H9 (cell line): ENCODE measurements around the gene COX7B2. TPM values are rescaled to one million over a fixed set of nuclear protein-coding genes. Genes with fewer than 3 reads are reported as not detected.

Source experiments
- DNase-seq: peaks from one replicate; pipeline ENCODE4 v3.0.0-alpha.2; 2017
- H2AFZ ChIP-seq: one replicate; pipeline ENCODE4 v1.6.1; 2013; ENCODE audit warnings: mild to moderate bottlenecking, low read length, control low read depth, moderate library complexity
- H2AK5ac ChIP-seq: 2 replicates; pipeline ENCODE4 v1.6.1; 2013; ENCODE audit warnings: low read length, control low read depth, mixed read lengths; ENCODE audit not compliant: insufficient read length
- H2BK120ac ChIP-seq: one replicate; pipeline ENCODE4 v1.6.1; 2013; ENCODE audit warnings: low read depth, mild to moderate bottlenecking, low read length, control low read depth, inconsistent platforms; ENCODE audit not compliant: poor library complexity, severe bottlenecking
- H2BK12ac ChIP-seq: 2 replicates; pipeline ENCODE4 v1.6.1; 2013; ENCODE audit warnings: low read length, control low read depth, mixed read lengths, low read depth; ENCODE audit not compliant: insufficient read length
- H2BK15ac ChIP-seq: 2 replicates; pipeline ENCODE4 v1.6.1; 2013; ENCODE audit warnings: low read depth, low read length, control low read depth
- H2BK20ac ChIP-seq: one replicate; pipeline ENCODE4 v1.6.1; 2013; ENCODE audit warnings: low read depth, mild to moderate bottlenecking, low read length, control low read depth, inconsistent platforms; ENCODE audit not compliant: poor library complexity, severe bottlenecking
- H2BK5ac ChIP-seq: 2 replicates; pipeline ENCODE4 v1.6.1; 2013; ENCODE audit warnings: low read length, control low read depth, mixed read lengths; ENCODE audit not compliant: insufficient read length
- H3K14ac ChIP-seq: 2 replicates; pipeline ENCODE4 v1.6.1; 2013; ENCODE audit warnings: low read length, control low read depth; ENCODE audit not compliant: insufficient read depth
- H3K18ac ChIP-seq: 2 replicates; pipeline ENCODE4 v1.6.1; 2013; ENCODE audit warnings: low read depth, mild to moderate bottlenecking, mixed read lengths, low read length, control low read depth; ENCODE audit not compliant: insufficient read length
- H3K23ac ChIP-seq: 2 replicates; pipeline ENCODE4 v1.6.1; 2013; ENCODE audit warnings: low read length, control low read depth, mixed read lengths, low read depth; ENCODE audit not compliant: insufficient read length
- H3K23me2 ChIP-seq: 2 replicates; pipeline ENCODE4 v1.6.1; 2013; ENCODE audit warnings: low read depth, mild to moderate bottlenecking, mixed read lengths, low read length, control low read depth; ENCODE audit not compliant: insufficient read length, poor library complexity, severe bottlenecking
- H3K27ac ChIP-seq: 2 replicates; pipeline ENCODE4 v1.5.1; 2013; ENCODE audit warnings: low read length, control low read depth, mixed read lengths, low read depth; ENCODE audit not compliant: insufficient read length
- H3K27me3 ChIP-seq: 2 replicates; pipeline ENCODE4 v1.6.1; 2013; ENCODE audit warnings: low read length, control low read depth, inconsistent platforms; ENCODE audit not compliant: insufficient read depth
- H3K4ac ChIP-seq: 2 replicates; pipeline ENCODE4 v1.6.1; 2013; ENCODE audit warnings: low read depth, mild to moderate bottlenecking, control low read depth, inconsistent platforms, low read length, moderate library complexity
- H3K4me1 ChIP-seq: 2 replicates; pipeline ENCODE4 v1.6.1; 2013; ENCODE audit warnings: low read length, control low read depth, inconsistent platforms; ENCODE audit not compliant: insufficient read depth
- H3K4me2 ChIP-seq: 2 replicates; pipeline ENCODE4 v1.6.1; 2013; ENCODE audit warnings: low read length, control low read depth, mixed read lengths; ENCODE audit not compliant: insufficient read length, insufficient read depth
- H3K56ac ChIP-seq: 2 replicates; pipeline ENCODE4 v1.6.1; 2013; ENCODE audit warnings: low read depth, mild to moderate bottlenecking, mixed read lengths, low read length, control low read depth; ENCODE audit not compliant: insufficient read length
- H3K79me1 ChIP-seq: 2 replicates; pipeline ENCODE4 v1.6.1; 2013; ENCODE audit warnings: low read depth, mild to moderate bottlenecking, moderate library complexity, low read length, control low read depth, inconsistent platforms; ENCODE audit not compliant: insufficient read depth, poor library complexity, severe bottlenecking
- H3K79me2 ChIP-seq: 2 replicates; pipeline ENCODE4 v1.6.1; 2013; ENCODE audit warnings: low read length, control low read depth, inconsistent platforms; ENCODE audit not compliant: insufficient read depth
- H3K9ac ChIP-seq: 2 replicates; pipeline ENCODE4 v1.6.1; 2013; ENCODE audit warnings: low read length, control low read depth, mixed read lengths; ENCODE audit not compliant: insufficient read length; ENCODE audit errors: extremely low read depth
- H3K9me3 ChIP-seq: one replicate; pipeline ENCODE4 v1.6.1; 2013; ENCODE audit warnings: low read depth, low read length, inconsistent platforms; ENCODE audit not compliant: control insufficient read depth
- H3T11ph ChIP-seq: one replicate; pipeline ENCODE4 v1.6.1; 2013; ENCODE audit warnings: mild to moderate bottlenecking, low read length, control low read depth, inconsistent platforms
- H4K20me1 ChIP-seq: one replicate; pipeline ENCODE4 v1.6.1; 2013; ENCODE audit not compliant: control insufficient read depth, insufficient read length, insufficient read depth
- H4K5ac ChIP-seq: 2 replicates; pipeline ENCODE4 v1.6.1; 2013; ENCODE audit warnings: low read depth, mild to moderate bottlenecking, mixed read lengths, low read length, control low read depth; ENCODE audit not compliant: insufficient read length
- H4K8ac ChIP-seq: replicated peaks from 2 replicates; pipeline ENCODE4 v1.6.1; 2013; ENCODE audit warnings: low read length, control low read depth, mixed read lengths, low read depth; ENCODE audit not compliant: insufficient read length
- H4K91ac ChIP-seq: 2 replicates; pipeline ENCODE4 v1.6.1; 2013; ENCODE audit warnings: low read depth, mild to moderate bottlenecking, moderate library complexity, mixed read lengths, low read length, control low read depth; ENCODE audit not compliant: insufficient read length
- H3K27ac Mint-ChIP-seq, 3 experiments: 2 replicates in 2 of 3; 3 replicates in 1 of 3; pipeline ENCODE4 v1.8.0; 2020 to 2021; ENCODE audit warnings: mixed read lengths in 3 of 3, mild to moderate bottlenecking in 1 of 3, moderate library complexity in 1 of 3
- H3K27me3 Mint-ChIP-seq: 2 replicates; pipeline ENCODE4 v1.8.0; 2021; ENCODE audit warnings: low read depth, mild to moderate bottlenecking, moderate library complexity, mixed read lengths
- H3K36me3 Mint-ChIP-seq, 3 experiments: 2 replicates in 2 of 3; 3 replicates in 1 of 3; pipeline ENCODE4 v1.8.0; 2020 to 2021; ENCODE audit warnings: low read depth in 3 of 3, mixed read lengths in 3 of 3; ENCODE audit not compliant: insufficient read depth in 1 of 3
- H3K4me1 Mint-ChIP-seq, 2 experiments: 2 replicates each; pipeline ENCODE4 v1.8.0; 2020; ENCODE audit warnings: mixed read lengths in 2 of 2
- H3K4me3 Mint-ChIP-seq, 2 experiments: 2 replicates in 1 of 2; 3 replicates in 1 of 2; pipeline ENCODE4 v1.8.0; 2020 to 2021; ENCODE audit warnings: mild to moderate bottlenecking in 2 of 2, mixed read lengths in 2 of 2, moderate library complexity in 1 of 2
- H3K9me3 Mint-ChIP-seq, 2 experiments: 2 replicates in 1 of 2; 3 replicates in 1 of 2; pipeline ENCODE4 v1.8.0; 2020; ENCODE audit warnings: mild to moderate bottlenecking in 2 of 2, mixed read lengths in 2 of 2, moderate library complexity in 1 of 2
- CTCF ChIP-seq: fragments of 200-600 bp; sonication (generic); conservative IDR thresholded peaks from 3 replicates; pipeline ENCODE4 v1.8.0; 2021; ENCODE audit warnings: antibody characterized with exemption, mild to moderate bottlenecking
- total RNA-seq: library from RNA; stranded (reverse); gene quantifications from 2 replicates; pipeline ENCODE4 v1.2.1, GENCODE V29; 2021

Gene COX7B2
- total RNA-seq, 1 experiment from 2014 or later, result not detected

- H3K4me1 Mint-ChIP-seq, result no peaks in the 10 kb centered on the region
- H2BK5ac ChIP-seq, result no peak overlapping the region
- H3K79me1 ChIP-seq, result no peaks in the 10 kb centered on the region
- no peak overlapping the region for H3K27ac ChIP-seq
- H3K14ac ChIP-seq, result no peak overlapping the region
- no peak overlapping the region for H4K8ac ChIP-seq
- no peak overlapping the region for H3K23ac ChIP-seq
- H3K9ac ChIP-seq, result no peak overlapping the region
- H4K91ac ChIP-seq, result no peak overlapping the region
- no peaks in the 10 kb centered on the region for H3K9me3 Mint-ChIP-seq
- no peaks in the 10 kb centered on the region for H3K36me3 Mint-ChIP-seq
- H3K27ac Mint-ChIP-seq, result no peak overlapping the region
- no peaks in the 10 kb centered on the region for H4K20me1 ChIP-seq
- no peak overlapping the region for H3K4me2 ChIP-seq
- no peaks in the 10 kb centered on the region for H3K27me3 ChIP-seq
- TF ChIP-seq CTCF, result no peak
- no peak overlapping the region for H2AK5ac ChIP-seq
- no peak overlapping the region for H2BK12ac ChIP-seq
- H3K18ac ChIP-seq, result no peak overlapping the region
- no peak overlapping the region for H2BK120ac ChIP-seq
- H3K23me2 ChIP-seq, result no peaks in the 10 kb centered on the region
- no peak overlapping the region for H2BK15ac ChIP-seq
- H3K4ac ChIP-seq, result no peak overlapping the region
- no peak for DNase-seq
- no peak overlapping the region for H3T11ph ChIP-seq
- H3K27me3 Mint-ChIP-seq, result peaks cover 11% of the 10 kb centered on the region
- H2BK20ac ChIP-seq, result no peak overlapping the region
- H3K4me3 Mint-ChIP-seq, result no peak overlapping the region
- H4K5ac ChIP-seq, result no peak overlapping the region
- no peaks in the 10 kb centered on the region for H3K79me2 ChIP-seq
- no peak overlapping the region for H2AFZ ChIP-seq
- H3K56ac ChIP-seq, result no peak overlapping the region
- H3K4me1 ChIP-seq, result no peaks in the 10 kb centered on the region
- H3K9me3 ChIP-seq, result no peaks in the 10 kb centered on the region
Observed at GRCh38 chr4:46924789-46925529, 15.9 kb upstream of the COX7B2 start.
